Measurements from ENCODE around the gene WNT9B. TPM values are rescaled to one million over a fixed set of nuclear protein-coding genes. Genes with fewer than 3 reads are reported as not detected.

The WNT9B gene
- total and polyA plus RNA-seq, 9 of the 15 experiments (the other 6 are each of a cell fraction or from before 2014, with no cell fraction given) = not detected

DNA sequence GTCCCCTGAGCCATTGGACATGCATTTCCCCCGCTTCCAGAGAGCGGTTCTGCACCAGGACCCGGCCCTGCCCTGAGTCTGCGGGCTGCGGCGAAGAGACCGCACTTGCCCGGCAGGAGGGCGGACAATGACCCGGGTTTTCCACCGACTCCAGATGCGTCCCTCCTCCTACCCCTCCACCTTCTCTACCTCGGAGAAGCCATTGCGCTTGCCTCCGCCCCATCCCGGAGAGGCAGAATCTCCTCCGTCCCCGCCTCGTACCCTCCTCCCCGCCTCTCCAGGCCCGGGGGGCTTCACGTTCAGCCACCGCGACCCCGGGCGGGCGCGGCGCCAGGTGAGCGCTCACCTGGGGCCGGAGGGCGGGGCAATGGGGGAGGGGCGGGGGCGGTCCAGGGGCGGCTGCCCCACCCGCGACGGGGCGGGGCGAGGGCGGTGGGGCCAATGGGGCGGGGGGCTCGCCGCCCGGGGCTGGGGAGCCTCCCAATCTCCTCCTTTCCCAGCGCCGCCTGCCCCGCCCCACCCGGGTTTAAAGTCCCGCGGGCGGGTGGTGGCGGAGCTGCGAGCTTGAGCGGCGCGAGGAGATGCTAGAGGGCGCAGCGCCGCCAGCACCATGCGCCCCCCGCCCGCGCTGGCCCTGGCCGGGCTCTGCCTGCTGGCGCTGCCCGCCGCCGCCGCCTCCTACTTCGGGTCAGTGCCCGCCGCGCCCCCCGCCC, at the start of gene WNT9B (continued):
- TF ChIP-seq CEBPG (CRISPR knock-in tag; IDR thresholded peaks at IDR 0.05) (no peak), CEBPG (tag; conservative IDR thresholded peaks at IDR 0.05 in 1 of 2, IDR thresholded peaks at IDR 0.05 in 1 of 2) (no peak), ZBTB7A (IDR thresholded peaks at IDR 0.05; ENCODE audit: borderline replicate concordance, control insufficient read depth, low read depth, low read length) (peak; percentile 59; the same call in 1 of the 2 replicates), CHCHD3 (CRISPR knock-in tag; IDR thresholded peaks at IDR 0.05) (no peak), SAFB (IDR thresholded peaks at IDR 0.05; ENCODE audit: borderline replicate concordance, low read depth, low read length) (0 out of 2 replicates have a peak, but pooled peaks have one; percentile 54), ZNF263 (CRISPR knock-in tag; IDR thresholded peaks at IDR 0.05; ENCODE audit: borderline replicate concordance) (peak; percentile 66; the same call in 1 of the 2 replicates), MAFG (tag; conservative IDR thresholded peaks at IDR 0.05) (no peak)
- TF ChIP-seq, protein P1, sequence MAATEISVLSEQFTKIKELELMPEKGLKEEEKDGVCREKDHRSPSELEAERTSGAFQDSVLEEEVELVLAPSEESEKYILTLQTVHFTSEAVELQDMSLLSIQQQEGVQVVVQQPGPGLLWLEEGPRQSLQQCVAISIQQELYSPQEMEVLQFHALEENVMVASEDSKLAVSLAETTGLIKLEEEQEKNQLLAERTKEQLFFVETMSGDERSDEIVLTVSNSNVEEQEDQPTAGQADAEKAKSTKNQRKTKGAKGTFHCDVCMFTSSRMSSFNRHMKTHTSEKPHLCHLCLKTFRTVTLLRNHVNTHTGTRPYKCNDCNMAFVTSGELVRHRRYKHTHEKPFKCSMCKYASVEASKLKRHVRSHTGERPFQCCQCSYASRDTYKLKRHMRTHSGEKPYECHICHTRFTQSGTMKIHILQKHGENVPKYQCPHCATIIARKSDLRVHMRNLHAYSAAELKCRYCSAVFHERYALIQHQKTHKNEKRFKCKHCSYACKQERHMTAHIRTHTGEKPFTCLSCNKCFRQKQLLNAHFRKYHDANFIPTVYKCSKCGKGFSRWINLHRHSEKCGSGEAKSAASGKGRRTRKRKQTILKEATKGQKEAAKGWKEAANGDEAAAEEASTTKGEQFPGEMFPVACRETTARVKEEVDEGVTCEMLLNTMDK (IDR thresholded peaks at IDR 0.05; ENCODE audit: borderline replicate concordance, insufficient read depth, low read depth, low read length, poor library complexity, severe bottlenecking) = peak; percentile 30
- TF ChIP-seq, protein P2, sequence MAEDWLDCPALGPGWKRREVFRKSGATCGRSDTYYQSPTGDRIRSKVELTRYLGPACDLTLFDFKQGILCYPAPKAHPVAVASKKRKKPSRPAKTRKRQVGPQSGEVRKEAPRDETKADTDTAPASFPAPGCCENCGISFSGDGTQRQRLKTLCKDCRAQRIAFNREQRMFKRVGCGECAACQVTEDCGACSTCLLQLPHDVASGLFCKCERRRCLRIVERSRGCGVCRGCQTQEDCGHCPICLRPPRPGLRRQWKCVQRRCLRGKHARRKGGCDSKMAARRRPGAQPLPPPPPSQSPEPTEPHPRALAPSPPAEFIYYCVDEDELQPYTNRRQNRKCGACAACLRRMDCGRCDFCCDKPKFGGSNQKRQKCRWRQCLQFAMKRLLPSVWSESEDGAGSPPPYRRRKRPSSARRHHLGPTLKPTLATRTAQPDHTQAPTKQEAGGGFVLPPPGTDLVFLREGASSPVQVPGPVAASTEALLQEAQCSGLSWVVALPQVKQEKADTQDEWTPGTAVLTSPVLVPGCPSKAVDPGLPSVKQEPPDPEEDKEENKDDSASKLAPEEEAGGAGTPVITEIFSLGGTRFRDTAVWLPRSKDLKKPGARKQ (CRISPR knock-in tag; IDR thresholded peaks at IDR 0.05) = no peak
- TF ChIP-seq, protein P3, sequence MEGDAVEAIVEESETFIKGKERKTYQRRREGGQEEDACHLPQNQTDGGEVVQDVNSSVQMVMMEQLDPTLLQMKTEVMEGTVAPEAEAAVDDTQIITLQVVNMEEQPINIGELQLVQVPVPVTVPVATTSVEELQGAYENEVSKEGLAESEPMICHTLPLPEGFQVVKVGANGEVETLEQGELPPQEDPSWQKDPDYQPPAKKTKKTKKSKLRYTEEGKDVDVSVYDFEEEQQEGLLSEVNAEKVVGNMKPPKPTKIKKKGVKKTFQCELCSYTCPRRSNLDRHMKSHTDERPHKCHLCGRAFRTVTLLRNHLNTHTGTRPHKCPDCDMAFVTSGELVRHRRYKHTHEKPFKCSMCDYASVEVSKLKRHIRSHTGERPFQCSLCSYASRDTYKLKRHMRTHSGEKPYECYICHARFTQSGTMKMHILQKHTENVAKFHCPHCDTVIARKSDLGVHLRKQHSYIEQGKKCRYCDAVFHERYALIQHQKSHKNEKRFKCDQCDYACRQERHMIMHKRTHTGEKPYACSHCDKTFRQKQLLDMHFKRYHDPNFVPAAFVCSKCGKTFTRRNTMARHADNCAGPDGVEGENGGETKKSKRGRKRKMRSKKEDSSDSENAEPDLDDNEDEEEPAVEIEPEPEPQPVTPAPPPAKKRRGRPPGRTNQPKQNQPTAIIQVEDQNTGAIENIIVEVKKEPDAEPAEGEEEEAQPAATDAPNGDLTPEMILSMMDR (IDR thresholded peaks at IDR 0.05 in 2 of 3, conservative IDR thresholded peaks at IDR 0.05 in 1 of 3; ENCODE audit: insufficient read depth in 2 of 3, low read depth in 1 of 3, low read length in 3 of 3) = peak in 2 of 3 experiments; percentile 24 to 36; a peak in 2 of 6 replicates
- TF ChIP-seq, protein P4, sequence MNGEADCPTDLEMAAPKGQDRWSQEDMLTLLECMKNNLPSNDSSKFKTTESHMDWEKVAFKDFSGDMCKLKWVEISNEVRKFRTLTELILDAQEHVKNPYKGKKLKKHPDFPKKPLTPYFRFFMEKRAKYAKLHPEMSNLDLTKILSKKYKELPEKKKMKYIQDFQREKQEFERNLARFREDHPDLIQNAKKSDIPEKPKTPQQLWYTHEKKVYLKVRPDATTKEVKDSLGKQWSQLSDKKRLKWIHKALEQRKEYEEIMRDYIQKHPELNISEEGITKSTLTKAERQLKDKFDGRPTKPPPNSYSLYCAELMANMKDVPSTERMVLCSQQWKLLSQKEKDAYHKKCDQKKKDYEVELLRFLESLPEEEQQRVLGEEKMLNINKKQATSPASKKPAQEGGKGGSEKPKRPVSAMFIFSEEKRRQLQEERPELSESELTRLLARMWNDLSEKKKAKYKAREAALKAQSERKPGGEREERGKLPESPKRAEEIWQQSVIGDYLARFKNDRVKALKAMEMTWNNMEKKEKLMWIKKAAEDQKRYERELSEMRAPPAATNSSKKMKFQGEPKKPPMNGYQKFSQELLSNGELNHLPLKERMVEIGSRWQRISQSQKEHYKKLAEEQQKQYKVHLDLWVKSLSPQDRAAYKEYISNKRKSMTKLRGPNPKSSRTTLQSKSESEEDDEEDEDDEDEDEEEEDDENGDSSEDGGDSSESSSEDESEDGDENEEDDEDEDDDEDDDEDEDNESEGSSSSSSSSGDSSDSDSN (IDR thresholded peaks at IDR 0.05; ENCODE audit: borderline replicate concordance in 1 of 2, low read depth in 2 of 2, low read length in 2 of 2) = 0 out of 4 replicates have a peak, but pooled peaks of 1 of the 2 experiments have one; percentile 26

All from K562 (cell line).